Gastrocnemius medialis (tissue), 4 donors: ENCODE results near the gene GALNT2. TPM values are rescaled to one million over a fixed set of nuclear protein-coding genes. Genes with fewer than 3 reads are reported as not detected.

Source experiments
- ATAC-seq, 2 donors: fragments of 150-250 bp; one replicate each; pipeline ENCODE4 v1.9.1; 2016
- DNase-seq, 2 donors: peaks; one replicate each; pipeline ENCODE4 v3.0.0-alpha.2; 2019
- H3K27ac ChIP-seq, 4 donors: fragments of 200-600 bp; sonication (generic); 1 replicate in 1 of 4; 2 replicates in 3 of 4; pipeline ENCODE4 v1.5.1; 2016 to 2018; ENCODE audit warnings: mild to moderate bottlenecking in 2 of 4, moderate library complexity in 1 of 4
- H3K27me3 ChIP-seq, 3 donors: fragments of 200-600 bp; sonication (generic) in 2 of 3; 1 replicate in 1 of 3; 2 replicates in 2 of 3; pipeline versions ENCODE4 v1.5.1 to v1.6.0; 2016 to 2019; ENCODE audit warnings: mild to moderate bottlenecking in 1 of 3, moderate library complexity in 1 of 3
- H3K36me3 ChIP-seq, 2 donors: fragments of 200-600 bp; sonication (generic) in 1 of 2; one replicate each; pipeline ENCODE4 v1.5.1; 2017 to 2018
- H3K4me1 ChIP-seq, 2 donors: fragments of 200-600 bp; sonication (generic) in 1 of 2; one replicate each; pipeline ENCODE4 v1.5.1; 2016 to 2017; ENCODE audit warnings: mild to moderate bottlenecking in 2 of 2
- H3K4me3 ChIP-seq, 4 donors: fragments of 200-600 bp; sonication (generic) in 3 of 4; 1 replicate in 1 of 4; 2 replicates in 3 of 4; pipeline ENCODE4 v1.5.1; 2016 to 2019; ENCODE audit warnings: mild to moderate bottlenecking in 2 of 4
- H3K9me3 ChIP-seq, 3 donors: fragments of 200-600 bp; sonication (generic) in 2 of 3; 1 replicate in 1 of 3; 2 replicates in 2 of 3; pipeline ENCODE4 v1.5.1; 2016 to 2019
- POLR2A ChIP-seq, 2 donors: fragments of 450-650 bp; IDR thresholded peaks; one replicate each; pipeline ENCODE4 v1.6.1; 2017; ENCODE audit warnings: antibody characterized with exemption in 2 of 2, mild to moderate bottlenecking in 2 of 2, moderate library complexity in 2 of 2
- in situ Hi-C, 4 donors: fragments of 200-750 bp; cut with MboI; loops; one replicate each; pipeline versions ENCODE4 v1.15.0 to v1.8.0; 2017; ENCODE audit warnings: low sequenced_read_pairs in 4 of 4
- intact Hi-C: fragments of 100-400 bp; cut with DNase I; formaldehyde crosslinking; loops from one replicate; pipeline ENCODE4 v1.15.1; 2023; ENCODE audit warnings: low total_unique reads
- total RNA-seq, 4 donors: library from RNA; depleted of rRNA; stranded (reverse); fragments of >200 nt; gene quantifications; one replicate each; pipeline versions ENCODE4 v1.1.0 to v1.2.3, GENCODE V29; 2016
- TF ChIP-seq, protein P1 (sequence below), 5 experiments: fragments of 450-650 bp in 3 of 5; fragments of 200-600 bp in 2 of 5; sonication (generic) in 2 of 5; IDR thresholded peaks in 4 of 5; conservative IDR thresholded peaks in 1 of 5; 1 replicate in 4 of 5; 2 replicates in 1 of 5; pipeline ENCODE4 v1.5.1; 2016 to 2019; ENCODE audit warnings: antibody characterized with exemption in 5 of 5, mild to moderate bottlenecking in 3 of 5, moderate library complexity in 3 of 5

GALNT2 gene
- total RNA-seq, 4 donors from 2014 or later = 73.7 to 106 (median 78.3) TPM

DNA sequence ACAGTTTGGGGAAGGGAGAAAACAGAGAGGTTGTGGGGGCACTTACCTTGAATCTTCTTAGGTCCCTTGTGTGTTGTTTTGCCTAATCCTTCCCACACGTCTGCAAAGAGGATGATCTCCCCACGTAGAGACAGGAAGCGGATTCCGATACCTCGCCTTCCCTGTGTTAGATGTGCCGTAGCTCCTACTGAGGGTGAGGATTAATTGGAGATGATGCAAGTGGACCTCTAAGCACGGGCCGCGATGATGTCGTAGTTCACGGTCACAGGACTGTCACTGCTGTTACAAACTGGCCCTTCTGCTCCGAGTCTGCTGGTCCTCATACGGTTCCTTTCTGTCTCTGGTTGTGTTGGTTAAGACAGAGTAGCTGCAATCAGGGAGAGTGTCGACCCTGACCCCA, 27.7 kb downstream of the GALNT2 start:
- H3K4me3 ChIP-seq = no peak overlapping the region
- H3K27me3 ChIP-seq = no peaks in the 10 kb centered on the region
- DNase-seq (no peak), ATAC-seq (no peak)
- in situ Hi-C loops = no loop called here
- no peak for TF ChIP-seq POLR2A (IDR thresholded peaks at IDR 0.05)
- intact Hi-C loops = no loop called here
- H3K36me3 ChIP-seq = peaks cover 0 to 5% of the 10 kb centered on the region in 2 donors
- no peak overlapping the region for H3K27ac ChIP-seq
- no peaks in the 10 kb centered on the region for H3K9me3 ChIP-seq
- peaks cover 9 to 25% of the 10 kb centered on the region in 2 donors for H3K4me1 ChIP-seq

DNA sequence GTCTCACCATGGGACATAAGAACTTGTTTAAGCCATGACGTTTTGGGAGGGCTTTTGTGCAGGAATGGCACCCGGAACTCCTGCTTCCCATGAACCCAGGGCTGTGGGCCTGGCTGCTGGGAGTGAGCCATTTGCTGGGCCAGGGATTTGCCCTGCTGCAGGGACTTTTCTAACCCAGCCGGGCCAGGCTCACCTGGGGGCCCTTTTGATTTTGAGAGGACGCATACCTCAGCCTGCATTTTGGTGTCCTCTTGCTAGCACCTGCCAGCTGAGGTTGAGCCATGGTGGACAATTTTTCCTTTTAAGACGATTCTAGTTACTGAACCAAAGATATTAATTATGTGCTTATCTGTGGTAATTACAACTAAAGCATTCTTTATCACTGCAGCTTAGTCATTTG, 28.9 kb downstream of the GALNT2 start:
- no peaks in the 10 kb centered on the region for H3K27me3 ChIP-seq
- DNase-seq (no peak), ATAC-seq (no peak)
- intact Hi-C loops (no loop called here), in situ Hi-C loops (no loop called here)
- H3K9me3 ChIP-seq = no peaks in the 10 kb centered on the region
- H3K36me3 ChIP-seq = peaks cover 0 to 5% of the 10 kb centered on the region in 2 donors
- H3K4me3 ChIP-seq = no peak overlapping the region
- H3K4me1 ChIP-seq = peaks cover 0 to 15% of the 10 kb centered on the region in 2 donors
- no peak overlapping the region for H3K27ac ChIP-seq
- TF ChIP-seq POLR2A (IDR thresholded peaks at IDR 0.05) = no peak
- TF ChIP-seq, protein P1, sequence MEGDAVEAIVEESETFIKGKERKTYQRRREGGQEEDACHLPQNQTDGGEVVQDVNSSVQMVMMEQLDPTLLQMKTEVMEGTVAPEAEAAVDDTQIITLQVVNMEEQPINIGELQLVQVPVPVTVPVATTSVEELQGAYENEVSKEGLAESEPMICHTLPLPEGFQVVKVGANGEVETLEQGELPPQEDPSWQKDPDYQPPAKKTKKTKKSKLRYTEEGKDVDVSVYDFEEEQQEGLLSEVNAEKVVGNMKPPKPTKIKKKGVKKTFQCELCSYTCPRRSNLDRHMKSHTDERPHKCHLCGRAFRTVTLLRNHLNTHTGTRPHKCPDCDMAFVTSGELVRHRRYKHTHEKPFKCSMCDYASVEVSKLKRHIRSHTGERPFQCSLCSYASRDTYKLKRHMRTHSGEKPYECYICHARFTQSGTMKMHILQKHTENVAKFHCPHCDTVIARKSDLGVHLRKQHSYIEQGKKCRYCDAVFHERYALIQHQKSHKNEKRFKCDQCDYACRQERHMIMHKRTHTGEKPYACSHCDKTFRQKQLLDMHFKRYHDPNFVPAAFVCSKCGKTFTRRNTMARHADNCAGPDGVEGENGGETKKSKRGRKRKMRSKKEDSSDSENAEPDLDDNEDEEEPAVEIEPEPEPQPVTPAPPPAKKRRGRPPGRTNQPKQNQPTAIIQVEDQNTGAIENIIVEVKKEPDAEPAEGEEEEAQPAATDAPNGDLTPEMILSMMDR (IDR thresholded peaks at IDR 0.05 in 4 of 5, conservative IDR thresholded peaks at IDR 0.05 in 1 of 5) = no peak

DNA sequence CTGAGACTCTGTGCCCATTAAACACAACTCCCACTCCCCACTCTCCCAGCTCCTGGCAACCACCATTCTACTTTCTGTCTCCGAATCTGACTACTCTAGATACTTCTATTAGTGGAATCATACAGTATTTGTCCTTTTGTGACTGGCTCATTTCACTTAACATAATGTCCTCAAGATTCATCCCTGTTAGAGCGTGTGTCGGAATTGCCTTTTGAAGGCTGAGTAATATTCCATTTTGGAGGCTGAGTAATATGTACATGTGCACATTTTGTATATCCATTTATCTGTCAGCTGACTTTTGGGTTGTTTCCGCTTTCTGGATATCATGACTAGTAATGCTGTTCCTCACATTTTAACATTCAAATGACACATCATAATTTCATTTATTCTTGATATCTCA, 30.3 kb downstream of the GALNT2 start:
- H3K36me3 ChIP-seq = no peaks in the 10 kb centered on the region
- in situ Hi-C loops (no loop called here), intact Hi-C loops (no loop called here)
- no peak overlapping the region for H3K27ac ChIP-seq
- TF ChIP-seq, protein P1 (IDR thresholded peaks at IDR 0.05 in 4 of 5, conservative IDR thresholded peaks at IDR 0.05 in 1 of 5) = no peak
- no peak for TF ChIP-seq POLR2A (IDR thresholded peaks at IDR 0.05)
- peaks cover 8 to 17% of the 10 kb centered on the region in 2 donors for H3K4me1 ChIP-seq
- DNase-seq (no peak), ATAC-seq (no peak)
- H3K4me3 ChIP-seq = no peak overlapping the region
- no peaks in the 10 kb centered on the region for H3K9me3 ChIP-seq
- no peaks in the 10 kb centered on the region for H3K27me3 ChIP-seq

- Histone ChIP-seq H3K27ac (no peak overlapping the region), H3K9me3 (no peaks in the 10 kb centered on the region), H3K27me3 (no peaks in the 10 kb centered on the region), H3K36me3 (no peaks in the 10 kb centered on the region), H3K4me3 (no peak overlapping the region), H3K4me1 (peaks cover 22 to 29% of the 10 kb centered on the region in 2 donors)
- DNase-seq (no peak), ATAC-seq (no peak)
- intact Hi-C loops = no loop called here
- in situ Hi-C loops = no loop called here
- TF ChIP-seq, protein P1 (IDR thresholded peaks at IDR 0.05 in 4 of 5, conservative IDR thresholded peaks at IDR 0.05 in 1 of 5) = no peak
- no peak for TF ChIP-seq POLR2A (IDR thresholded peaks at IDR 0.05)
Observed at GRCh38 chr1:230098723-230099122, 31.7 kb downstream of the GALNT2 start.

DNA sequence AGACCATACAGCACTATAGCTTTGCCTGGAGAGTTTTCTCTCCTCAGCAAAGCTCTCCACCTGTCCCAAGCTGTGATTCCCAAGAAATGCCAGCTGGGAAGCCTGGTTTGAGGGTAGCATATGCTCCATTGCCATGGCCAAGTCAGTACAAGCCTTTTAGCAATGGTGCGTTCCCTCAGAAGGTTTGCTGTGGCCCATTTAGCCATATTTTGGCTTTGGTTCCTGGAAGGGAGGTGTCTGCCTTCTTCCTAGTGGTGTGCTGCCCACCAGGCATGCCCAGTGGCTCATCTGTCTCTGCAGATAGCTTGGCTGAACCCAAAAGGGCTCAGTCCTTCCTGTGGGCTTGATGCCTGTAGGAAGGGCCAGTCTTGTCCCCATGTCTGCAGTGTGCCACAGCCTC, 32.4 kb downstream of the GALNT2 start:
- ATAC-seq (no peak), DNase-seq (no peak)
- H3K9me3 ChIP-seq = no peaks in the 10 kb centered on the region
- no peak for TF ChIP-seq POLR2A (IDR thresholded peaks at IDR 0.05)
- TF ChIP-seq, protein P1 (IDR thresholded peaks at IDR 0.05 in 4 of 5, conservative IDR thresholded peaks at IDR 0.05 in 1 of 5) = no peak
- in situ Hi-C loops (no loop called here), intact Hi-C loops (no loop called here)
- no peaks in the 10 kb centered on the region for H3K27me3 ChIP-seq
- peaks cover 29 to 36% of the 10 kb centered on the region in 2 donors for H3K4me1 ChIP-seq
- H3K36me3 ChIP-seq = no peaks in the 10 kb centered on the region
- no peak overlapping the region for H3K27ac ChIP-seq
- no peak overlapping the region for H3K4me3 ChIP-seq
